Cardiac muscle cell (in vitro differentiated cells and primary cell): ENCODE data around the gene ARHGAP44. TPM values are rescaled to one million over a fixed set of nuclear protein-coding genes. Genes with fewer than 3 reads are reported as not detected.

Experiments used
- DNase-seq, 2 donors: peaks; one replicate each; pipeline versions ENCODE4 v3.0.0 to v3.0.0-alpha.2; 2010 to 2017; ENCODE audit warnings: low read depth in 1 of 2, low spot score in 1 of 2
- H3K27ac ChIP-seq: fragments of 200-600 bp; sonication (generic); 2 replicates; pipeline ENCODE4 v1.5.1; 2016
- H3K27me3 ChIP-seq: fragments of 200-600 bp; sonication (generic); 2 replicates; pipeline ENCODE4 v1.6.0; 2016; ENCODE audit warnings: control low read depth
- H3K36me3 ChIP-seq: fragments of 200-600 bp; sonication (generic); 2 replicates; pipeline ENCODE4 v1.5.1; 2016; ENCODE audit warnings: control low read depth
- H3K4me1 ChIP-seq: fragments of 200-600 bp; sonication (generic); 2 replicates; pipeline ENCODE4 v1.8.1; 2017; ENCODE audit warnings: low read depth, mild to moderate bottlenecking, mixed run types
- H3K4me3 ChIP-seq: fragments of 200-600 bp; sonication (generic); 2 replicates; pipeline ENCODE4 v1.5.1; 2016; ENCODE audit warnings: mild to moderate bottlenecking
- H3K9me3 ChIP-seq: fragments of 200-600 bp; sonication (generic); 2 replicates; pipeline ENCODE4 v1.5.1; 2017; ENCODE audit warnings: low read depth, mild to moderate bottlenecking, control low read depth
- polyA plus RNA-seq: library from polyadenylated mRNA; unstranded; fragments of >200 nt; fragmentation: Nextera tagmentation; extraction: Ambion mirVana; gene quantifications from 2 replicates; pipeline ENCODE4 v1.2.1, GENCODE V29; 2016
- total RNA-seq: library from RNA; depleted of rRNA; stranded (reverse); fragments of >200 nt; gene quantifications from 2 replicates; pipeline ENCODE4 v1.2.3, GENCODE V29; 2016
- TF ChIP-seq, protein P1 (sequence below): IDR thresholded peaks from 2 replicates; pipeline ENCODE4 v1.5.1; 2012; ENCODE audit warnings: low read depth, mild to moderate bottlenecking, low read length

The ARHGAP44 gene
- total and polyA plus RNA-seq, 2 experiments from 2014 or later, result 10.2 to 13.5 TPM

DNA sequence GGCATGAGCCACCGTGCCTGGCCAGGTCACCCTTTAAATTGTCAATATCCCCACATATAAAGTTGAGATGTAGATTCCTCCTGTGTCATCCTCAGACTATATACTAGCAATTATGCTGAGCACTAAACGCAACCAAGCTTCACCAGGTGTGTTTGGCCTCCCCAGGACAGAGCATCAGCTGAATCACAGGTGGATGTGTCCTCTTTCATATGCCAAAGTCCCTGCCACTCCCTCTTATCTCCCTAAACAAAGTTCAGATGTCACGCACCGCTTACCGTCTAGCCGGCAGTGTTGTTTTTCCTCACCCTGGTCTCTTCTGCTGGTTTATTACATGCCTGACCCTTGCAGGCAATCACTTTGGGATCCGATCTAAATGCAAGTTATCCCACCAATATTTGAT lies 43.8 kb upstream of the ARHGAP44 start:
- TF ChIP-seq, protein P1, sequence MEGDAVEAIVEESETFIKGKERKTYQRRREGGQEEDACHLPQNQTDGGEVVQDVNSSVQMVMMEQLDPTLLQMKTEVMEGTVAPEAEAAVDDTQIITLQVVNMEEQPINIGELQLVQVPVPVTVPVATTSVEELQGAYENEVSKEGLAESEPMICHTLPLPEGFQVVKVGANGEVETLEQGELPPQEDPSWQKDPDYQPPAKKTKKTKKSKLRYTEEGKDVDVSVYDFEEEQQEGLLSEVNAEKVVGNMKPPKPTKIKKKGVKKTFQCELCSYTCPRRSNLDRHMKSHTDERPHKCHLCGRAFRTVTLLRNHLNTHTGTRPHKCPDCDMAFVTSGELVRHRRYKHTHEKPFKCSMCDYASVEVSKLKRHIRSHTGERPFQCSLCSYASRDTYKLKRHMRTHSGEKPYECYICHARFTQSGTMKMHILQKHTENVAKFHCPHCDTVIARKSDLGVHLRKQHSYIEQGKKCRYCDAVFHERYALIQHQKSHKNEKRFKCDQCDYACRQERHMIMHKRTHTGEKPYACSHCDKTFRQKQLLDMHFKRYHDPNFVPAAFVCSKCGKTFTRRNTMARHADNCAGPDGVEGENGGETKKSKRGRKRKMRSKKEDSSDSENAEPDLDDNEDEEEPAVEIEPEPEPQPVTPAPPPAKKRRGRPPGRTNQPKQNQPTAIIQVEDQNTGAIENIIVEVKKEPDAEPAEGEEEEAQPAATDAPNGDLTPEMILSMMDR, result no peak
- H3K9me3 ChIP-seq, result no peaks in the 10 kb centered on the region
- no peaks in the 10 kb centered on the region for H3K27me3 ChIP-seq
- DNase-seq, result no peak
- peaks cover 30% of the 10 kb centered on the region for H3K4me1 ChIP-seq
- H3K36me3 ChIP-seq, result peaks cover 62% of the 10 kb centered on the region
- H3K4me3 ChIP-seq, result no peak overlapping the region
- H3K27ac ChIP-seq, result peak overlapping the region; percentile 42

GRCh38 chr17:12756786-12757185 lies 32.5 kb upstream of the ARHGAP44 start:
- Histone ChIP-seq H3K4me1 (no peaks in the 10 kb centered on the region), H3K4me3 (no peak overlapping the region), H3K27ac (peak overlapping the region; percentile 65), H3K9me3 (no peaks in the 10 kb centered on the region), H3K36me3 (peaks cover 86% of the 10 kb centered on the region), H3K27me3 (no peaks in the 10 kb centered on the region)
- TF ChIP-seq, protein P1, result no peak
- peak in 1 of 2 donors; percentile 45 for DNase-seq

DNA sequence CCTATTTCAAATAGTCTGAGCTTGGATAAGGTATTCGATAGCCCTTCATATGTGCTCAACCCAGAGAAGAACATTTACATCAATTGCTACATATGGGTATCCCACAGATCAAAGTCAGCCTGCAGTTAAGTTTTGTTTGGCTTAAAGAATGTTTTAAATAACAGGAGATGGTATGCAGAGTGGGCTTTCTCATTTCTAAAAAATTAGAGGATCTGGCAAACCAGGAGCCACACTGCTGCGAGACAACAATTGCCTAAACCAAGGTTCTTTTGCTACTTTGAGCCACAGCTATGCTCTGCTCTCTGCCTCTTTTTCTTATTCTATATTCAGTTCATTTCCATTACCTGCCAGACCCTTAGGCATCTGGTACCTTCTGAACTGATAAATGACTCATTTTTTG lies 30.2 kb upstream of the ARHGAP44 start:
- Histone ChIP-seq H3K36me3 (peaks cover 80% of the 10 kb centered on the region), H3K4me1 (no peaks in the 10 kb centered on the region), H3K4me3 (no peak overlapping the region), H3K27me3 (no peaks in the 10 kb centered on the region), H3K9me3 (no peaks in the 10 kb centered on the region), H3K27ac (peak overlapping the region; percentile 56)
- TF ChIP-seq, protein P1, result no peak
- no peak for DNase-seq

DNA sequence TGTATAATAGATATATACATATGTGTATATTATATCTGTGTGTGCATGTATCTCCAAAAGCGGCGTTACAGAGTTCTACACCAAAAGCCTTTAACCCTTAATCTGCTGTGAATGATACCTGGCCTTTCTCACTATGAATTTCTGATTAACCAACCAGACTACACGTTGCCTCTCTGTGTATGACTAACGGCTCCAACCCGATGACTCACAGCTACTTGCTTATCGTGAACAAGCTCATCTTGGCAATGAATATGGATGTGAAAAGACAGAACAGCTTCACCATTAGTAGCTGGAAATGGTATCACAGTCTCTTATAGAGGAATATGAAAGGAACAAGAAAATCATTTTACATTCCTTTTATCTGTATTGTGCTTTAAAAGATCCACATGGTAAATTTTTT lies 23.8 kb upstream of the ARHGAP44 start:
- Histone ChIP-seq H3K4me1 (no peaks in the 10 kb centered on the region), H3K27me3 (no peaks in the 10 kb centered on the region), H3K4me3 (no peak overlapping the region), H3K36me3 (peaks cover 45% of the 10 kb centered on the region), H3K9me3 (no peaks in the 10 kb centered on the region), H3K27ac (peak overlapping the region; percentile 4)
- DNase-seq, result peak in 1 of 2 donors; percentile 90
- TF ChIP-seq, protein P1, result no peak

DNA sequence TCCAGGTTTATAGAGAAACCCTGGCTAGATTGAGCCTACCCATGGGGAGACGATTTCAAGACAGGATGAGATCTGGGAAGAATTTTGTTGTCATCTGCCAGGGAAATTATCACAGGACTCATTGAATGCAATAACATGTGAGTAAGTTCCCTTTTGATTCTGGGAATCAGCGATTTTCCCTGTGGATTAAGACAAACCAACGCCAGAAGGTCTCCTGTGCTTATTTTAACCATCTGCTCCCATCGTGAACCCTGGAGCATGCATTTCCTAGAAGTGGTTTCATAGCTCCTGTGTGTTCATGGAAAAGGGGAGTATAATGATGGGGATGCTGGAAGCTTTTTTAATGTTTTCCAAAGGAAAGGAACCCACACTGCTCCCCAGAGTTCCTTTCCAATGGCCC lies 21.0 kb upstream of the ARHGAP44 start:
- DNase-seq, result no peak
- H3K27ac ChIP-seq, result peak overlapping the region; percentile 34
- H3K9me3 ChIP-seq, result no peaks in the 10 kb centered on the region
- H3K27me3 ChIP-seq, result no peaks in the 10 kb centered on the region
- H3K4me3 ChIP-seq, result no peak overlapping the region
- no peaks in the 10 kb centered on the region for H3K4me1 ChIP-seq
- TF ChIP-seq, protein P1, result no peak
- H3K36me3 ChIP-seq, result peaks cover 25% of the 10 kb centered on the region

DNA sequence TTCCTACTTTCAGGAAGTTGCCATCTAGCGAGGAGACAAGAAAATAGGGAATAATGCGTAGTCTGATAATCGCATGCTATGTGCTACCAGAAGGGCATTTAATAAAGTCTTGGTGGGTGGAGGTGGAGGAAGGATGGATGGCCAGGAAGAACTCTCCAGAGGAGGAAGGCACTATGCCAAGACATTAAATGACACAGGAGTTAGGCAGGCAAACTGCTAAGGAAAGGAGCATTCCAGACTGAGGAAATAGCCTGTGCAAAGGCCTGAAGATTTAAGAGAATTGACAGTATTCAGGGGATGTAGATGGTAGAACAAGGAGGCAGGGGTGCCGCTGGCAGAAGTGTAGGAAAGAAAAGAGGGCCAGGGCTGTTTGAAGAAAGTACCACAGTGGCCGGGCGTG lies 19.3 kb upstream of the ARHGAP44 start:
- TF ChIP-seq, protein P1, result no peak
- DNase-seq, result no peak
- Histone ChIP-seq H3K9me3 (no peaks in the 10 kb centered on the region), H3K4me3 (no peak overlapping the region), H3K27me3 (no peaks in the 10 kb centered on the region), H3K27ac (peak overlapping the region; percentile 25), H3K4me1 (no peaks in the 10 kb centered on the region), H3K36me3 (peaks cover 8% of the 10 kb centered on the region)
